Stimulated activated naive CD8-positive, alpha-beta T cell treated with anti-CD3 and anti-CD28 coated beads, Interleukin-15, Interleukin-2, amounts not matched to agents 100 U/mL and 50 U/mL, for 24 hours (primary cell): ENCODE results near the gene ZNF592.
A peak's percentile ranks its signal among the peaks of the same experiment; 100 is the strongest.

Source experiments
- ATAC-seq: fragments of 150-1000 bp; cut with Tn5 transposase; one replicate; pipeline ENCODE4 v1.10.0; 2021
- DNase-seq: peaks from one replicate; pipeline ENCODE4 v3.0.0; 2021

Gene ZNF592

GRCh38 chr15:84782346-84782745 lies 34.0 kb downstream of the ZNF592 start:
- ATAC-seq, result peak; percentile 19

GRCh38 chr15:84783493-84784251 lies 35.3 kb downstream of the ZNF592 start:
- ATAC-seq (no peak), DNase-seq (no peak)

More at GRCh38 chr15:84782346-84782745, 34.0 kb downstream of the ZNF592 start:
- DNase-seq, result no peak

- ATAC-seq (no peak), DNase-seq (no peak)
These were observed 35.9 kb downstream of the ZNF592 start for GRCh38 chr15:84784262-84784661.

- DNase-seq, result no peak
- peak; percentile 52 for ATAC-seq
These were observed 36.7 kb downstream of the ZNF592 start for GRCh38 chr15:84785053-84785452.

- DNase-seq, result no peak
- ATAC-seq, result no peak
These were observed 40.1 kb downstream of the ZNF592 start for GRCh38 chr15:84788500-84788899.

GRCh38 chr15:84789762-84790161 lies 41.4 kb downstream of the ZNF592 start:
- ATAC-seq (no peak), DNase-seq (no peak)

GRCh38 chr15:84790676-84791075 lies 42.3 kb downstream of the ZNF592 start:
- ATAC-seq (no peak), DNase-seq (no peak)

GRCh38 chr15:84791763-84792162 lies 43.4 kb downstream of the ZNF592 start:
- ATAC-seq (no peak), DNase-seq (no peak)

- ATAC-seq (no peak), DNase-seq (no peak)
These were observed 45.2 kb downstream of the ZNF592 start for GRCh38 chr15:84793431-84794161.

GRCh38 chr15:84794162-84794547 lies 45.8 kb downstream of the ZNF592 start:
- DNase-seq, result no peak
- ATAC-seq, result no peak

GRCh38 chr15:84795186-84795585 lies 46.8 kb downstream of the ZNF592 start:
- DNase-seq (no peak), ATAC-seq (no peak)

- no peak for ATAC-seq
- DNase-seq, result no peak
These were observed 48.8 kb downstream of the ZNF592 start for GRCh38 chr15:84797212-84797611.

- no peak for ATAC-seq
- DNase-seq, result no peak
These were observed 49.4 kb downstream of the ZNF592 start for GRCh38 chr15:84797801-84798200.

GRCh38 chr15:84798436-84798946 lies 50.1 kb downstream of the ZNF592 start:
- DNase-seq (no peak), ATAC-seq (no peak)

GRCh38 chr15:84799511-84800187 lies 51.3 kb downstream of the ZNF592 start:
- no peak for DNase-seq
- no peak for ATAC-seq

- DNase-seq, result no peak
- ATAC-seq, result no peak
These were observed 52.0 kb downstream of the ZNF592 start for GRCh38 chr15:84800365-84800806.

GRCh38 chr15:84804005-84804900 lies 55.9 kb downstream of the ZNF592 start:
- no peak for DNase-seq
- ATAC-seq, result no peak

GRCh38 chr15:84805221-84805620 lies 56.8 kb downstream of the ZNF592 start:
- DNase-seq (no peak), ATAC-seq (no peak)

- ATAC-seq (no peak), DNase-seq (no peak)
These were observed 58.8 kb downstream of the ZNF592 start for GRCh38 chr15:84807228-84807627.

- DNase-seq (no peak), ATAC-seq (no peak)
These were observed 61.9 kb downstream of the ZNF592 start for GRCh38 chr15:84810073-84810840.

- ATAC-seq, result no peak
- no peak for DNase-seq
These were observed 62.8 kb downstream of the ZNF592 start for GRCh38 chr15:84811151-84811550.
